HepG2 (cell line): ENCODE measurements around the gene PLXND1. TPM values are rescaled to one million over a fixed set of nuclear protein-coding genes. Genes with fewer than 3 reads are reported as not detected.

Source experiments
- ARNT ChIP-seq: fragments of 450-650 bp; IDR thresholded peaks from 2 replicates; pipeline ENCODE4 v1.6.1; 2017
- HNF1B ChIP-seq: sonication (generic); formaldehyde crosslinking; IDR thresholded peaks from 2 replicates; pipeline ENCODE4 v1.5.1; 2020; ENCODE audit warnings: mild to moderate bottlenecking, moderate library complexity, missing genetic modification reagents
- HOXA3 ChIP-seq: sonication (generic); formaldehyde crosslinking; IDR thresholded peaks from 2 replicates; pipeline ENCODE4 v1.5.0; 2020; ENCODE audit warnings: missing genetic modification reagents
- MTF1 ChIP-seq: sonication (generic); formaldehyde crosslinking; IDR thresholded peaks from 2 replicates; pipeline ENCODE4 v1.5.0; 2020; ENCODE audit warnings: missing genetic modification reagents
- NFRKB ChIP-seq: fragments of 450-650 bp; IDR thresholded peaks from 2 replicates; pipeline ENCODE4 v1.6.1; 2017
- PHB2 ChIP-seq: fragments of 450-650 bp; IDR thresholded peaks from 2 replicates; pipeline ENCODE4 v1.6.1; 2018; ENCODE audit not compliant: partially characterized antibody
- PPARG ChIP-seq: conservative IDR thresholded peaks from 2 replicates; pipeline ENCODE4 v1.6.1; 2016; ENCODE audit warnings: missing biosample characterization, missing genetic modification reagents
- RCOR2 ChIP-seq: IDR thresholded peaks from 2 replicates; pipeline ENCODE4 v1.6.1; 2016; ENCODE audit warnings: missing biosample characterization, missing genetic modification reagents
- RXRA ChIP-seq: sonication (generic); formaldehyde crosslinking; IDR thresholded peaks from 2 replicates; pipeline ENCODE4 v1.5.1; 2020; ENCODE audit warnings: missing genetic modification reagents
- SOX6 ChIP-seq, 2 experiments: fragments of 450-650 bp in 1 of 2; sonication (generic) in 1 of 2; formaldehyde crosslinking in 1 of 2; IDR thresholded peaks; 2 replicates each; pipeline versions ENCODE4 v1.4.0 to v1.6.1; 2017 to 2020; ENCODE audit warnings: antibody characterized with exemption in 1 of 2, mild to moderate bottlenecking in 1 of 2, missing genetic modification reagents in 1 of 2
- TAF15 ChIP-seq: fragments of 200-400 bp; formaldehyde crosslinking; IDR thresholded peaks from one replicate; pipeline ENCODE4 v1.6.1; 2018; ENCODE audit warnings: mild to moderate bottlenecking, low read depth, low read length; ENCODE audit not compliant: poor library complexity, severe bottlenecking
- TRIM22 ChIP-seq: fragments of 450-650 bp; IDR thresholded peaks from 2 replicates; pipeline ENCODE4 v1.6.1; 2017
- ZBTB10 ChIP-seq: sonication (generic); formaldehyde crosslinking; IDR thresholded peaks from 2 replicates; pipeline ENCODE4 v1.4.0; 2020; ENCODE audit warnings: missing genetic modification reagents, borderline replicate concordance
- ZNF10 ChIP-seq: sonication (generic); formaldehyde crosslinking; IDR thresholded peaks from 2 replicates; pipeline ENCODE4 v1.4.0; 2020; ENCODE audit warnings: mild to moderate bottlenecking, low read depth, missing genetic modification reagents, borderline replicate concordance
- ZNF687 ChIP-seq: sonication (generic); formaldehyde crosslinking; IDR thresholded peaks from 2 replicates; pipeline ENCODE4 v1.5.1; 2020; ENCODE audit warnings: mild to moderate bottlenecking, missing genetic modification reagents, moderate library complexity
- ZNF766 ChIP-seq: sonication (generic); formaldehyde crosslinking; IDR thresholded peaks from 2 replicates; pipeline ENCODE4 v1.5.0; 2020; ENCODE audit warnings: missing genetic modification reagents, borderline replicate concordance
- ZNF777 ChIP-seq: sonication (generic); formaldehyde crosslinking; IDR thresholded peaks from 2 replicates; pipeline ENCODE4 v1.4.0; 2020; ENCODE audit warnings: missing genetic modification reagents
- ZNF891 ChIP-seq: sonication (generic); formaldehyde crosslinking; IDR thresholded peaks from 2 replicates; pipeline ENCODE4 v1.5.0; 2020; ENCODE audit warnings: mild to moderate bottlenecking, missing genetic modification reagents
- polyA plus RNA-seq, 8 experiments: library from polyadenylated mRNA; depleted of rRNA in 3 of 8; stranded (reverse) in 7 of 8; unstranded in 1 of 8; fragments of >200 nt; fragmentation: Illumina TruSeq in 4 of 8; extraction: Trizol in 4 of 8; gene quantifications; 2 replicates each; pipeline versions ENCODE4 v1.2.1 to v1.2.3, GENCODE V29; 2011 to 2016; ENCODE audit warnings: low read depth in 4 of 8, missing spikeins in 1 of 8, mixed read lengths in 1 of 8; ENCODE audit not compliant: insufficient read depth in 1 of 8
- total RNA-seq, 5 experiments: library from RNA; depleted of rRNA; stranded (reverse); fragments of >200 nt; fragmentation: Illumina TruSeq; extraction: Trizol; gene quantifications; 2 replicates each; pipeline ENCODE4 v1.2.3, GENCODE V29; 2016; ENCODE audit warnings: low read depth in 1 of 5
- TF ChIP-seq, protein P1 (sequence below): sonication (generic); formaldehyde crosslinking; IDR thresholded peaks from 2 replicates; pipeline ENCODE4 v1.8.1; 2023; ENCODE audit warnings: mild to moderate bottlenecking, missing genetic modification reagents

Gene PLXND1
- total and polyA plus RNA-seq, 2 of the 13 experiments (the other 11 are each of a cell fraction or from before 2014, with no cell fraction given) = 15.9 to 42.0 TPM

GRCh38 chr3:129558772-129559564, 47.5 kb downstream of the PLXND1 start (continued):
- TF ChIP-seq ZBTB10 (peak; percentile 80; the same call in 1 of the 2 replicates), PPARG (0 out of 2 replicates have a peak, but pooled peaks have one; percentile 18), MTF1 (no peak), ZNF777 (CRISPR knock-in tag) (no peak), ZNF766 (CRISPR knock-in tag) (no peak), NFRKB (no peak), SOX6 (IDR thresholded peaks at IDR 0.05) (no peak), SOX6 (CRISPR knock-in tag; IDR thresholded peaks at IDR 0.05) (0 out of 2 replicates have a peak, but pooled peaks have one; percentile 23), ZNF687 (CRISPR knock-in tag) (peak; percentile 93), ZNF891 (CRISPR knock-in tag) (0 out of 2 replicates have a peak, but pooled peaks have one; percentile 23), ARNT (no peak), HOXA3 (peak; percentile 49; the same call in 1 of the 2 replicates), RXRA (peak; percentile 96), TRIM22 (no peak), PHB2 (no peak), ZNF10 (CRISPR knock-in tag) (no peak), RCOR2 (0 out of 2 replicates have a peak, but pooled peaks have one; percentile 35), TAF15 (no peak), HNF1B (CRISPR knock-in tag) (peak; percentile 63)
- TF ChIP-seq, protein P1, sequence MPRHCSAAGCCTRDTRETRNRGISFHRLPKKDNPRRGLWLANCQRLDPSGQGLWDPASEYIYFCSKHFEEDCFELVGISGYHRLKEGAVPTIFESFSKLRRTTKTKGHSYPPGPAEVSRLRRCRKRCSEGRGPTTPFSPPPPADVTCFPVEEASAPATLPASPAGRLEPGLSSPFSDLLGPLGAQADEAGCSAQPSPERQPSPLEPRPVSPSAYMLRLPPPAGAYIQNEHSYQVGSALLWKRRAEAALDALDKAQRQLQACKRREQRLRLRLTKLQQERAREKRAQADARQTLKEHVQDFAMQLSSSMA (CRISPR knock-in tag) = no peak
